ENCODE data around the gene GMPR.

GMPR gene

GRCh38 chr6:16292432-16292831 is 54.0 kb downstream of the GMPR start:
- no peak for TF ChIP-seq CTCF (IDR thresholded peaks at IDR 0.05; ENCODE audit: low read depth, low read length, missing control alignments)
- no peak for DNase-seq (ENCODE audit: extremely low read depth, low read depth)
- no peak overlapping the region for H3K4me3 ChIP-seq (replicated peaks; ENCODE audit: low read depth, low read length)

- DNase-seq (ENCODE audit: extremely low read depth, low read depth): no peak
- no peak for TF ChIP-seq CTCF (IDR thresholded peaks at IDR 0.05; ENCODE audit: low read depth, low read length, missing control alignments)
- no peak overlapping the region for H3K4me3 ChIP-seq (replicated peaks; ENCODE audit: low read depth, low read length)
Observed at GRCh38 chr6:16292942-16293341, 54.6 kb downstream of the GMPR start.

GRCh38 chr6:16294371-16294770 is 56.0 kb downstream of the GMPR start:
- H3K4me3 ChIP-seq (replicated peaks; ENCODE audit: low read depth, low read length): no peak overlapping the region
- no peak for DNase-seq (ENCODE audit: extremely low read depth, low read depth)
- no peak for TF ChIP-seq CTCF (IDR thresholded peaks at IDR 0.05; ENCODE audit: low read depth, low read length, missing control alignments)

- no peak for DNase-seq (ENCODE audit: extremely low read depth, low read depth)
- no peak overlapping the region for H3K4me3 ChIP-seq (replicated peaks; ENCODE audit: low read depth, low read length)
- TF ChIP-seq CTCF (IDR thresholded peaks at IDR 0.05; ENCODE audit: low read depth, low read length, missing control alignments): no peak
Observed at GRCh38 chr6:16295060-16295459, 56.7 kb downstream of the GMPR start.

- H3K4me3 ChIP-seq (replicated peaks; ENCODE audit: low read depth, low read length): no peak overlapping the region
- no peak for TF ChIP-seq CTCF (IDR thresholded peaks at IDR 0.05; ENCODE audit: low read depth, low read length, missing control alignments)
- no peak for DNase-seq (ENCODE audit: extremely low read depth, low read depth)
Observed at GRCh38 chr6:16295471-16295870, 57.1 kb downstream of the GMPR start.

GRCh38 chr6:16296061-16296670 is 57.8 kb downstream of the GMPR start:
- no peak for DNase-seq (ENCODE audit: extremely low read depth, low read depth)
- no peak overlapping the region for H3K4me3 ChIP-seq (replicated peaks; ENCODE audit: low read depth, low read length)
- no peak for TF ChIP-seq CTCF (IDR thresholded peaks at IDR 0.05; ENCODE audit: low read depth, low read length, missing control alignments)

- no peak for TF ChIP-seq CTCF (IDR thresholded peaks at IDR 0.05; ENCODE audit: low read depth, low read length, missing control alignments)
- no peak for DNase-seq (ENCODE audit: extremely low read depth, low read depth)
- no peak overlapping the region for H3K4me3 ChIP-seq (replicated peaks; ENCODE audit: low read depth, low read length)
Observed at GRCh38 chr6:16299861-16300260, 61.5 kb downstream of the GMPR start.
